Stimulated activated CD4-positive, alpha-beta T cell treated with anti-CD3 and anti-CD28 coated beads, Interleukin-15, amount 100 ng/mL, for 1 hour (primary cell): Measurements from ENCODE around the gene OR2AT4.
"Not testable (repeated sequence)": the region's sequence is repeated elsewhere in the genome, so short reads cannot be mapped to it uniquely, and the experiment has no call there.

Experiments used
- DNase-seq, 2 donors: peaks; one replicate each; pipeline ENCODE4 v3.0.0-alpha.2; 2020; ENCODE audit warnings: low read depth in 1 of 2, low spot score in 1 of 2

Gene OR2AT4

DNA sequence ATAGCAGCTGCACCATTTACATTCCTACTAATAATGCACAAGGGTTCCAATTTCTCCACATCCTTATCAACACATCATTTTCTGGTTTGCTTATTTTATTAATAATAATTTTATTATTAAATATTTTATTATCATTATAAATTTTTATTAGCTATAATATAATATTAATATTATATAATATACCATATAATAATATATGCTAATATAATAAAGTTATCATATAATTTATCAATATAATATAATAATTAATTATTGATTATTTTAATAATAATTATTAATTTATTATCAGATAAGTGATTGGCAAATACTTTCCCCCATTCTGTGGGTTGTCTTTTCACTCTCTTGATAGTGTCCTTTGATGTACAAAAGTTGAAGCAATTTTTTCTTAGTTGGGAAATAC is 27.7 kb downstream of the OR2AT4 start:
- DNase-seq: no peak

DNA sequence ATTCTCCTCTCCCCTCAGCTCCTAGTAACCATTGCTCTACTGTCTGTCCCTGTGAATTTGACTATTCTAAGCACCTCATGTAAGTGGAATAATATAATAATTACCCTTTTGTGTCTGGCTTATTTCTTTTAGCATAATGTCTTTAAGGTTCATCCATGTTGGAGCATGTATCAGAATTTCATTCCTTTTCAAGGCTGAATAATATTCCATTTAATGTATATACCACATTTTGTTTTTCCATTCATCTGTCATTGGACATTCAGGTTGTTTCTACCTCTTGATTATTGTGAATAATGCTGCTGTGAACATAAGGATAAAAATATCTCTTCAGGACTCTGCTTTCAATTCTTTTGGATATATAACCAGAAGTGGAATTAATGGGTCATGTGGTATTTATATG is 28.1 kb downstream of the OR2AT4 start:
- no peak for DNase-seq

DNA sequence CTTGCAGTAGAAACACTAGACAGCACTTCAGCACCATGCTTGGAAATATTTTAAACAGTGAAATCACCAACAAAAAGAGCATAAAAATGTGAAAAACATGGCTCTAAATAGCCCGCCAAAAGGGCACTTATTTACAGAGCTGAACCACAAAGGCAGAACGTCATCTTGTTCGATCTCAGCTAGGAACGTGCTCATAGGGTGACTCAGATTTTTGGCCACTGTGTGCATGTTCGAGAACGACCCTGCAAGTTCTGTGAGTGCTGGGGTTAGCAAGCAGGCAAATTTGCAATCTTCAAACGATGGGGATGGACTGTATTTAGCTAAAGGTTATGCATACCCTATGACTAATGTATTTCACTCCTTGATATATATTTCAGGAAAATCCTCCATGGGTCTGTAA is 30.6 kb downstream of the OR2AT4 start:
- DNase-seq: no peak

DNA sequence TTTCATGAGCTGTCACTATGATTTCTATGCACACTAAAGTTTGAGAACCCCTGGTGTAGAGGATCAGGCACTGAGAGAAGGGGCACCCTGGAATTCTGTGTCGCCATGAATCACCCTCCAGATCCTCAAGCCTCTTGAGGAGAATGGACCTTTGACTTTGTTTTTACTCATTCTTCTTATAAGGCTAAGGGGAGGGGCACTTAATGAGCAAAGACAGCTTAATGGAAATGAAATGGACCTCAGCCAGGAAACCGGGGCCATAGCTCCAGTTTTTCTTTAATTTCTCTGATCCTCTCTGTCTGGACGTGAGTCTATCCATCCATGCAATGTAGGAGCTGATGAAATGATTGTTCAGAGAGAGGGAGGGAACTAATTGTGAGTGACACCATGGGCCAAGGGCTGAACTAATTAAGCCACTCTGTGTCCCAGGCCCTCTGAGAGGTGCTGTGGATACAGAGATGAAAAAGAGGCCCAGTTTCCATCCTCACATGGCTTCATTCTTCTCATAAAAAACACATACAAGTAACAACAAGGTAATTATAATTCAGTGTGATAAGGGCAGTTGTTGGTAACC is 32.8 kb downstream of the OR2AT4 start:
- DNase-seq: no peak

DNA sequence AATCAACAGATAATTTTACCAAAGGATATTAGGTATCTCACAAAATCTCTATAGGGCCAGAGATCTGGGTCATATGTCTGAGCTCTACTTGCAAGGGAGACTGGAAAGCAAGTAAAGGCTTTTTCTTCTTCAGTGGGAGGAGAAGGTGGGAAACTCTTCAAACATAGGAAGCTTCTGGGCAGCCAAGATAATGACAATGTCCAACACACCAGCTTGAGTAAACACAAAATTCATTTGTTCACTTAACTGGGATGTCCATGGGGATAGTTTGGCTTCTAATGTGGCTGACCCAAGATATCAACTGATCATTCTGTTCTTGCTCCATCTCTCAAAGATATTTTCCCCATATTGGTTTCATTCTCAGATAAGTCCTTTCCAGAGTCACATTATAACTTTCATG is 37.4 kb downstream of the OR2AT4 start:
- no peak for DNase-seq

DNA sequence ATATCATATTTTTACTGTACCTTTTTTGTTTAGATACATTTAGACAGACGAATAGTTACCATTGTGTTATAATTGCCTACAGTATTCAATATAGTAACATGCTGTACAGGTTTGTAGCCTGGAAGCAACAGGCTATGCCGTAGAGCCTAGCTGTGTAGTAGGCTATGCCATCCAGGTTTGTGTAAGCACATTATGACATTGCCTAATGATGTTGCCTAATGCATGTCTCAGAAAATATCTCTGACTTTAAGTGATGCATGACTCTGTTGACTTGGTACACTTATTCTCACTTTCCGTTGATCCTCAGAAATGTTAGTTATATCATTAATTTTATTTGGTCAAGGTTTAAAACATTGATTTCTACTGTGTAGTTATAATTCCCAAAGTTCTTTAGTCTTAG is 39.9 kb downstream of the OR2AT4 start:
- no peak for DNase-seq

DNA sequence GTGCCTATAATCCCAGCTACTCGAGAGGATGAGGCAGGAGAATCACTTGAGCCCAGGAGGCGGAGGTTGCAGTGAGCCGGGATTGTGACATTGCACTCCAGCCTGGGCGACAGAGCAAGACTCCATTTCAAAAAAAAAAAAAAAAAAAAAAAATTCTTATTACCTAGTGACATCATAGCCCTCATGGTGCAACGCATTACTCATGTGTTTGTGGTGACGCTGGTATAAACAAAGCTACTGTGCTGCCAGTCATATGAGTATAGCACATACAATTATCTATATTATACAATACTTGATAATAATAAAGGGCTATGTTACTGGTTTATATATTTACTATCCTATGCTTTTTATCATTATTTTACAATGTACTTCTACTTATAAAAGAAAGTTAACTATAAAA is 41.2 kb downstream of the OR2AT4 start:
- no peak for DNase-seq

DNA sequence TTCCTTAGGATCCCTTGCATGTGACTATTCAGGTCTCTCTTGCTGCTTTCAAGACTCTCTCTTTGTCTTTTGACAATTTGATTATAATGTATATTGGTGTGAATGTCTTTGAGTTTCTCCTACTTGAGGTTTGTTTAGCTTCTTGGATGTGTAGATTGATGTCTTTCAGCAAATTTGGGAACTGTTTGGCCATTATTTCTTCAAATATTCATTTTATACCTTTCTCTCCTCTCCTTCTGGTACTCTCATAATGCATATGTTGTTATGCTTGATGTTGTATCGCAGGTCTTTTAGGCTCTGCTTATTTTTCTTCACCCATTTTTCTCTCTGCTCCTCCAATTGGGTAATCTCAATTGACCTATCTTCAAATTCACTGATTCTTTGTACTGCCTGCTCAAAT is 44.2 kb downstream of the OR2AT4 start:
- DNase-seq: no peak

DNA sequence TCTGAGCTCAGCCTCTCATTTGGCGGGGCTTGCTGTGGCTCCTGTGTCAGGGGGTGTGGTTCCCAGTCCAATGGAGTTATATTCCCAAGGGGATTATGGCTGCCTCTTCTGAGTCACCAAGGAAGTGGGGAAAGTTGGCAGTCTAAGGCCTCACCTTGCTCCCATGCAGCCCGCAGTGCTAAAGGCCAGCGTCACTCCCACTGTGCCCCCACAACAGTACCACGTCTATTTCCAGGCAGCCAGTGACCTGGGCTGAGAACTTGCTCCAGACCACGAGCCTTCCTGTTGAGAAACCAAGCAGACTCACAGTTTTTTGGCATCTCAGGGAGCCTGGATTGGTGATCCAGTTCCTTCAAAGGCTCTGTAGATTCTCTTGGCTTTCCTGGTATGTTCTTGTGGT is 45.6 kb downstream of the OR2AT4 start:
- DNase-seq: no peak

DNA sequence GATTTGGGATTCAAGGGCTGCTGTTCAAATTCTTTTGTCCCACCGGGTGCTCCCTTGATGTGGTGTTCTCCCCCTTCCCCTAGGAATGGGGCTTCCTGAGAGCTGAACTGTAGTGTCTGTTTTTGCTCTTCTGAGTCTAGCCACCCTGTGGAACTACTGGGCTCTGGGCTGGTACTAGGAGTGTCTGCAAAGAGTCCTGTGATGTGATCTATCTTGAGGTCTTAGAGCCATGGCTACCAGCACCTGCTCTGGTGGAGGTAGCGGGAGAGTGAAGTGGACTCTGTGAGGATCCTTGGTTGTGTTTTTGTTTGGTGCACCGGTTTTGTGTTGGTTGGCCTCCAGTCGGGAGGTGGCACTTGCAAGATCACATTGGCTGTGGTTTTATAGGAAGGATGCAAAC is 46.2 kb downstream of the OR2AT4 start:
- no peak for DNase-seq

DNA sequence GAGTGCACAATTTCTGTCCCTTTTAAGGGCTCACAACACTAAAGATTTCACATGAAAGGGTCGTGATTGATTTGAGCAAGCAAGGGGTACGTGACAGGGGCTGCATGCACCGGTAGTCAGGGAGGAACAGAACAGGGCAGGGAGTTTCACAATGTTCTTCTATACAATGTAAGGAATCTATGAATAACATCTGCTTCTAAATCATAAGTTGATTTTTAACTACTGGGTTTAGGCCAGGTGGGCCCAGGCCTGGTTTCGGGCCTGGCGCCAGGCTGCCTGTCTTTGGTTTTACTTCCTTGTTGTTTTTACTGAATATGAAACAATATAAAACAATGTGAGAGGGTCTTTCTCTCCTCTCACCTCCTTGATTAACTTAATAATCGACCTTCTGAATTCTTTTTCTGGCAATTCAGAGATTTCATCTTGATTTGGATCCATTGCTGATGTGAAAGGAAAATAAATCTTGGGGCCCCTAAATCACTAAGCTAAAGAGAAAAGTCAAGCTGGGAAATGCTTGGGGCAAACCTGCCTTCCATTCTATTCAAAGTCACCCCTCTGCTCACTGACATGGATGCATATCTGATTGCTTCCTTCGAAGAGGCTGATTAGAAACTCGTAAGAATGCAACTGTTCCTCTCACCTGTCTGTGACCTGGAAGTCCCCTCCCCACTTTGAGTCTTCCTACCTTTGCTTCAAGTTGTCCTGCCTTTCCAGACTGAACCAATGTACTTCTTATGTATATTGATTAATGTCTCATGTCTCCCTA is 47.0 kb downstream of the OR2AT4 start:
- DNase-seq: not testable (repeated sequence)

DNA sequence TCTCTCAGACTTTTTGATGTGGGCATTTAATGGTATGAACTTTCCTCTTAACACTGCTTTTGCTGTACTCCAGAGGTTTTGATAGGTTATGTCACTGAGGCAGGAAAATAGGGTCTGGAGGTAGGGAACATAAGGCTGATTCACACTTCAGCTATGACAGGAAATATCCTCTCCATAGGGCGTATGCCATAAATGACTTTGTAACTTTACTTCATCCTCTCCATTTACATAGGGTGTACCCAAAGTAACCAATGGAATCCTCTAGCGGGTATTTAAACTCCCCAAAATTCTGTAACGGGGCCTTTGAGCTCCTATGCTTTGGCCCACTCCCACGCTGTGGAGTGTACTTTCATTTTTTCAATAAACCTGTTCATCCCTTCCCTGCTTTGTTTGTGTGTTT is 49.5 kb downstream of the OR2AT4 start:
- no peak for DNase-seq

DNA sequence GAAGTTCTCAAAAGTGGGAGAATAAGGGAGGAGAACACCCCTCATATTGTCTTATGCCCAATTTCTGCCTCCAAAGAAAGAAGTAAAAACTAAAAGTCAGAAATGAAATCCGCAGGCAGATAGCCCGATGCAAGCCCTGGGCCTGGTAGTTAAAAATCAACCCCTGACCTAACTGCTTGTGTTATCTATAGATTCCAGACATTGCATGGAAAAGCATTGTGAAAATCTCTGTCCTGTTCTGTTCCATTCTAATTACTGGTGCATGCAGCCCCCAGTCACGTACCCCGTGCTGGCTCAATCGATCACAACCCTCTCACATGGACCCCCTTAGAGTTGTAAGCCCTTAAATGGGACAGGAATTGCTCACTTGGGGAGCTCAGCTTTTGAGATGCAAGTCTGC is 50.0 kb downstream of the OR2AT4 start:
- not testable (repeated sequence) for DNase-seq

DNA sequence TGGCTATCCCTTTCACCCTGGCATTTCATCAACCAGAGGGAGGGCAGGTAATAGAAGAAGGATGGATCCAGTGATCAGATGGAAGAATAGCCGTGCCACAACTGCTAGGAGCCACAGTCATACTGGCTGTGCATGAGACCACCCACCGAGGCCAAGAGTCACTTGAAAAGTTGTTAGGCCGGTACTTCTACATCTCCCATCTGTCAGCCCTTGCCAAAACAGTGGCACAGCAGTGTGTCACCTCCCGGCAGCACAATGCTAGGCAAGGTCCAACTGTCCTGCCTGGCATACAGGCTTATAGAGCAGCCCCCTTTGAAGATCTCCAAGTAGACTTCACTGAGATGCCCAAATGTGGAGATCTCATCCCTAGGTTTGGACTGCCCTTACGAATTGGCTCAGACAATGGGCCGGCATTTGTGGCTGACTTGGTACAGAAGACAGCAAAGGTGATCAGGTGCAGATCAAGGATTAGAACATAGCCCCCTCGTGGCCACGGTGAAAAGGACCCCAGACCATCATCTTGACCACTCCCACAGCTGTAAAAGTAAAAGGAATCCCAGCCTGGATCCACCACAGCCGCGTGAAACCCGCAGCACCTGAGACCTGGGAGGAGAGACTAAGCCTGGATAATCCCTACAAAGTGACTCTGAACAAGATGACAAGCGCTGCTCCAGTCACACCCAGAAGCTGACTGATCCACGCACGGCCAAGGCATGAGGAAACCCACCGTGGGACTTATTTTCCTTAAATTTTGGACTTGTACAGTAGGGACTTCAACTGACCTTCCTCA is 52.1 kb downstream of the OR2AT4 start:
- not testable (repeated sequence) for DNase-seq

DNA sequence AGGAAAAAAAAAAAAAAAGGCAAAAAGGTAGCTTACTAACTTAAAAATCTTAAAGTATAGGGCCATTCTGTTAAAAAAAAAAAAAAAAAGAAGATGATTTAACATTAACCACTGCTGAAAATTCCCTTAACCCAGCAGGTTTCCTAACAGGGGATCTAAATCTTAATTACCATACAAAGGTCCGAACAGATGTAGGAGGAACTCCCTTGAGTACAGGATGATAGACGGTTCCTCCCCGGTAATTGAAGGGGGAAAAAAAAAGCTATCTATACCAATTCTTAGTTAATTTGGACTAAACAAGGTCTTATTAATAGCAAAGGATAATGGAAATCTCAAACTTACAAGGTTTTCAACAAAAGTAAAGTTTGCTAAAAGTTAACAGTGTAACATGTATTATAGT is 54.9 kb downstream of the OR2AT4 start:
- not testable (repeated sequence) for DNase-seq

DNA sequence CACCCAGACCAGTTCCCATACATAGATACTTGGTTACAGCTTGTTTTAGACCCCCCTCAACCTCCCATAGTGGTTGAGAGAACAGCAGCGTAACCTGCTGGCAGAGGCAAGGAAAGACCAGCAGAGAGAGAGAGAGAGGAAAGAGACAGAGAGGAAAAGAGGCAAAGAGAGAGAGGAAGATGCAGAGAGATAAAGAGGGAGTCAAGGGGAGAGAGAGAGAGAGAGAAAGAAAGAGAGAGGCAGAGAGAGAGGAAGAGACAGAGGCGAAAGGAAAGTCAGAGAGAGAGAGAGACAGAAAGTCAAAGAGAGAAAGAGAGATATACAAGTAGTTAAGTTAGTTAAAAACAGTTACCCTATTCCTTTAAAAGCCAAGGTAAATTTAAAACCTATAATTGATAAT is 55.4 kb downstream of the OR2AT4 start:
- no peak for DNase-seq

DNA sequence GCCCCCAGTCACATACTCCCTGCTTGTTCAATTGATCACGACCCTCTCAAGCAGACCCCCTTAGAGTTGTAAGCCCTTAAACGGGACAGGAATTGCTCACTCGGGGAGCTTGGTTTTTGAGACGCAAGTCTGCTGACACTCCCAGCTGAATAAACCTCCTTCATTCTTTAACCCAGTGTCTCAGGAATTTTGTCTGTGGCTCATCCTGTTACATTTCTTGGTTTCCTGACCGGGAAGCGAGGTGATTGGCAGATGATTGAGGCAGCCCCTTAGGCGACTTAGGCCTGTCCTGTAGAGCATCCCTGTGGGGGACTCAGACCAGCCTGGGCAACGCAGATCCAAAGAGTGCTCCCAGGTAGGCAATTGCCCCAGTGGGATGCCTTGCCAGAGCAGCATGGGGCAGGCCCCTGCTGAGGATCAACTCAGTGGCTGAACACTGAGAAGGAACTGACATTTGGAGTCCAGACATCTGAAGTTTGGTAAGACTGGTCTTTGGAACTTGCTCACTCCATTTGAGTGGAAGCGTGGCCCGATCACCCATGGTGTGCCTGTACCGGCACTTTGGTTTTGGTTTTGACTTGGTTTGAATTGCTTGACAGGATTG is 56.4 kb downstream of the OR2AT4 start:
- DNase-seq: no peak

DNA sequence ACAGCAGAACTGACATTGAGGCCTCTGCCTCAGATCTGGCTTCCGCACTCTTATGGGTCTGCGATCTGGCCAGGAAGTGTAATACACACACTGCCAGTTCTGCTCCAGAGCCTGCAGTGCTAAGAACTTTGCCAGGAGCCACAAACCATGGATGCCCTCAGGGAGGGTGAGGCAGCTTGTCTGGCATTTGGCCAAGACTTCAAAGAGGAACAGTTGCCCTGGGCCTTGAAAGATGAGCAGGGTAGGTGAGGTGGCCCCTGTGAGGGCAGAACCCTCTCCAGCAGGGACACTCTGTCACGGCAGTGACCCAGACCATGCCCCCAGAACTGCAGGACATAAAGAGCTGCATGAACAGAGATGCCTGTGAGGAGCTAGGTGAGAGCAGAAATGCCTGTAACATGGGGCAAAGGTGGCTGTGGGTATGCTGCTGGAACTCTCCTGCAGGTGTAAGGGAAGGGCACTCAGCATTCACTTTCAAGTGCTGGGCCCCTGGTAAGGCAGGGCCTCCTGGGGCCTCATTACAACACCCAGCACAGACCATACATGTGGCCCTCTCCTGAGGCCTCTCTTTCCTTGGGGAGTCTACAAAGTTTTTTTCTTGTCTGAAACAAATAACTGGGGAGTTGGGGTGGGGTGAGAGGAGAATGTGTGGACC is 60.6 kb downstream of the OR2AT4 start:
- DNase-seq: no peak

DNA sequence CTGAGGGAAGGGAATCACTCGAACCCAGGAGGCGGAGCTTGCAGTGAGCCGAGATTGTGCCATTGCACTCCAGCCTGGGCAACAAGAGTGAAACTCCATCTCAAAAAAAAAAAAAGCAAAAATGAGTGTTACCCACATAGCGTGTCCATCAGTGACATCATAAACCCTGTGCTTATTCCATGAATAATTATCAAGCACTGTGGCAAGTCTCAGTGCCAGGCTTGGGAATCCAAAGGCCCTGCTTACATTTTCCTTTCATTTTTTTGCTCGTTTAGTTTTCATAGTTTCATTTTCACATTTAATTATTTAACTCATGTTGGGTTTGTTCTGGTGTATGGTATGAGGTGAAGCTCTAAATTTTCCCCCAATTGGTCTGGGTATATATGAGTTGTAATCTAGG is 61.4 kb downstream of the OR2AT4 start:
- DNase-seq: no peak

DNA sequence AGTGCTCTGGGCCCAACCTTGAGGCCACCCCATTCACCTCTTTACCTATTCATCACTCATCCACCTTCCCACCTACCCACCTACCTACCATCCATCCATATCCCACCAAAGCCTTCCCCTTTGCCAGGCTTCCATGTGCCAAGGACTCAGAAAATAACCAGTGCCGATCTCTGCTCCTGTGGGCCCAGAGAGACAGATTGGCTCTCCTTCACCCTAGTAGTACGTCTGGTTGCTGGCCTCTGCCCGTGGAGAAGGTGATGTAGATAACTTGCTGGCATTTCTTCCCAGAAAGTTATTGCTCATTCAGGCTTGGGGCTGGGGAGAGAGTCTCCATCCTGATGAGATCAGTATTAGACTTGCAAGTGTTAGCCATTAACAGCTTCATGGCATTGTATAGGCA is 62.8 kb downstream of the OR2AT4 start:
- DNase-seq: no peak

DNA sequence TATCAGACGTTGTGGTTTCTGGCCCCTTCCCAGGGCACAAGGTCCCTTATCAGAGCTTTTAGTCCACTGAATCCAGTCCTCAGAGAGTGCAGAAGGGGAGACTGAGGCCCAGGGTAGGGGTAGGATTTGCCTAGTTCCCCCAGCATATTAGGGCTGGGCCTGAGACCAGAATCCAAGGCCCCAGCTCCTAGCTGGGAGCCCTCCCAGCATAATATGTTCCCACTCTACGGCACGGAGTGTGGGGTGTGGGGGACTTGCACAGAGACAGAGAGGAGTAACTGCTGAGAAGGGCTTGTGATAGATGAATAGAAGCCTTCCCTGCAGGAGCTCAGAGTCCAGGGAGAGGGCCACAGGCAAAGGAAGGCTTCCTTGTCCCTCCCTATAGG is 64.1 kb downstream of the OR2AT4 start:
- DNase-seq: no peak
